GM10266 (cell line): ENCODE results near the gene FAM200B.

ENCODE experiments used
- DNase-seq: peaks from one replicate; pipeline ENCODE4 v3.0.0; 2012; ENCODE audit errors: extremely low spot score
- TF ChIP-seq, protein P1 (sequence below): IDR thresholded peaks from 2 replicates; pipeline ENCODE4 v1.5.1; 2012; ENCODE audit warnings: mild to moderate bottlenecking, low read depth; ENCODE audit not compliant: control insufficient read depth, insufficient read depth; ENCODE audit errors: missing control alignments

FAM200B gene

GRCh38 chr4:15652841-15653240, 28.8 kb upstream of the FAM200B start:
- TF ChIP-seq, protein P1, sequence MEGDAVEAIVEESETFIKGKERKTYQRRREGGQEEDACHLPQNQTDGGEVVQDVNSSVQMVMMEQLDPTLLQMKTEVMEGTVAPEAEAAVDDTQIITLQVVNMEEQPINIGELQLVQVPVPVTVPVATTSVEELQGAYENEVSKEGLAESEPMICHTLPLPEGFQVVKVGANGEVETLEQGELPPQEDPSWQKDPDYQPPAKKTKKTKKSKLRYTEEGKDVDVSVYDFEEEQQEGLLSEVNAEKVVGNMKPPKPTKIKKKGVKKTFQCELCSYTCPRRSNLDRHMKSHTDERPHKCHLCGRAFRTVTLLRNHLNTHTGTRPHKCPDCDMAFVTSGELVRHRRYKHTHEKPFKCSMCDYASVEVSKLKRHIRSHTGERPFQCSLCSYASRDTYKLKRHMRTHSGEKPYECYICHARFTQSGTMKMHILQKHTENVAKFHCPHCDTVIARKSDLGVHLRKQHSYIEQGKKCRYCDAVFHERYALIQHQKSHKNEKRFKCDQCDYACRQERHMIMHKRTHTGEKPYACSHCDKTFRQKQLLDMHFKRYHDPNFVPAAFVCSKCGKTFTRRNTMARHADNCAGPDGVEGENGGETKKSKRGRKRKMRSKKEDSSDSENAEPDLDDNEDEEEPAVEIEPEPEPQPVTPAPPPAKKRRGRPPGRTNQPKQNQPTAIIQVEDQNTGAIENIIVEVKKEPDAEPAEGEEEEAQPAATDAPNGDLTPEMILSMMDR: no peak
- no peak for DNase-seq

DNA sequence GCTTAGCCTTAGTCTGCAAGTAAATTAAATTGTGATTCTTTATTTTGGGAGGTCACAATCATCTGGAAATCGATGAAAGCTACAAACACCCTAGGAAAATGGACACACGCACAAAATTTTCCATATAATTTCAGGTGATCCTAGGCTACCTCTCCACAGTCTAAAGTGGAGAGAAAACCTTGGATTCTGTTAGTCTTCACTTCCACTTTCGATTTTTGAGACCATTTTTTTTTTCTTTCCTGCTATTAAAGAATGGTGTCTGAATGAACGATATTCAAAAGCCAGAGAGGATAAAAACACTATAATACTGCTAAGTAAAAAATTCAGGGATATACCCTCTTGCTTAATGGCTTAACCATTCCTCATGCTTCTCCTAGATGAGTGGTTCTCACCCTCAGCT, 28.2 kb upstream of the FAM200B start:
- DNase-seq: no peak
- TF ChIP-seq, protein P1: no peak

- peak; percentile 56 for DNase-seq
- TF ChIP-seq, protein P1: no peak
Observed at GRCh38 chr4:15653864-15654592, 27.6 kb upstream of the FAM200B start.

DNA sequence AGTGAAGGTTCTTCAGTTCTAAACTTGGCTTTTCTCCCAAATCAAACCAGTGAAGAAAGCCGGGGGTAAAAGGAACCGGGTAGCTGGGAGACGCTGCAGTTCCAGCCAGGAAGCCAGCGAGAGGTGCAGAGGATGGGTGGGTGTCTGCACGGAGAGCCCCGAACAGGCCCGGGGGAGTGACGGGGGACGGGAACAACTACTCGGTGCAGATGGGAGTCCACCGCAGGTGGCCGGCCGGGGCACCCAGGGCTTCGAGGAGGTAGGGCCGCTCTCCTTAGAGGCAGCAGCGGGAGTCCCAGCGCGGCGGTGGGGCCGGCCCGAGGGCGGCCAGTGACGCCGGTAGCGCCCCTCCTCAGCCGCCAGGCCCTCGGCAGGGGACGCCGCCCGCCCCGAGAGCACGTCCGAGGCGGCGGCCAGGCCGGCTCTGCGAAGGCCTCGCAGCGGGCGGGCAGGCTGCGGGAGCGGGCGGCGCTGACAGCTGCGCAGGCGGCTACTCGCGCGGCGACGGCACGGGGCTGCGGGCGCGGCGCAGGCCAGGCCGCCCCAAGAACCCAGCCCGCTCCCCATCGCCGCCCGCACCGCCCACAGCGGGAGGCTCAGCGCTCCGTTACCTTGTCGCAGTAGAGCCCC, 26.9 kb upstream of the FAM200B start:
- DNase-seq: peak; percentile 64
- TF ChIP-seq, protein P1: no peak

GRCh38 chr4:15655223-15656037, 26.2 kb upstream of the FAM200B start, which contains the start of gene FBXL5:
TSS of gene FBXL5 (minus strand) at chr4:15655357. CDS start at chr4:15655287, 70 bp downstream.
- DNase-seq: peak; percentile 97

GRCh38 chr4:15656038-15656470, 25.6 kb upstream of the FAM200B start:
- no peak for DNase-seq
- TF ChIP-seq, protein P1: no peak

More at GRCh38 chr4:15655223-15656037, 26.2 kb upstream of the FAM200B start, which contains the start of gene FBXL5:
- TF ChIP-seq, protein P1: no peak

DNA sequence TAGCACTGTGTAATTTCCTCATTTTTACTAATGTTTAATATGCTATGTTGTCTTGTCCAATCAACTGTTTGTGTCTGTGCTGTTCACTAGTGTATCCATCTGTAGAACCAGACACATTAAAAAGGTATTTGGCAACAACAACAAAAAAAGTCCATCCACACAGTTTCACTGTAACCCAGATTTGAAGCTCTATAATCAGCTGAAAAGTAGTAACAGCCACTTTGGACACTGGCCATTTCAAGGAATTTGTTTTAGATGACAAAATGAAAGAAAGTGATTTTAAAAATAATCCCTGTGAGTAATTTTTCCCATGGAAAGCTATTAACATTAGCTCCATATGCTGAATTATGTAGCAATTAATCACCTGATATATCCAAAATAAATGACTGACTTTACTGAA, 24.3 kb upstream of the FAM200B start:
- DNase-seq: no peak
- TF ChIP-seq, protein P1: no peak
